ENCODE data around the gene CCDC186. TPM values are rescaled to one million over a fixed set of nuclear protein-coding genes. Genes with fewer than 3 reads are reported as not detected.

CCDC186 gene
- total and polyA plus RNA-seq, 2 of the 8 experiments (the other 6 are each of a cell fraction or from before 2014, with no cell fraction given) = 3.0 to 30.3 TPM

DNA sequence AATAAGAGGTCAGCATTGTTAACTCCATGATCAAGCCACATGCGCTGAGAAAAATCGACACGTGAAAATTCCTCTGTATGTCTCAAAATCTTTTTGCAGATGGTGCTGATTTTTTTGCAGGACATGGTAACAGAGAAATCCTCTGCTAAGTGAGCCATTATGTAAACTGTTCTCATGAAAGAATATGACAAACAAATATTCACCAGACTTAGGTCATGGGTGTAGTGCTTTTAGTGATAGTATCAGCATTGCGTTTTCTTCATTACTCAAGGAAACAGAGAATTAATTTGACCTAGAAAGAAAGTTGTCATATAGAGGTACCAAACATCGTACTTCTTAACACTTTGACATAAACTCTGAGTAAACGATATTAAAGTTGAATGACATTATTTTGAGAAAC is 95.7 kb downstream of the CCDC186 start:
- Histone ChIP-seq H2AK5ac (ENCODE audit: low read depth, low read length) (no peak overlapping the region), H2BK12ac (ENCODE audit: low read depth, low read length) (no peak overlapping the region), H3K27me3 (replicated peaks in 1 of 4; ENCODE audit: control insufficient read depth in 3 of 4, extremely low read depth in 1 of 4, insufficient read depth in 3 of 4, low read length in 3 of 4) (no peaks in the 10 kb centered on the region), H3K36me3 (ENCODE audit: control insufficient read depth in 2 of 4, insufficient read depth in 4 of 4, low read length in 3 of 4) (no peaks in the 10 kb centered on the region), H2BK15ac (ENCODE audit: low read length) (no peak overlapping the region), H3K79me1 (ENCODE audit: low read depth, low read length) (no peaks in the 10 kb centered on the region), H3K23me2 (ENCODE audit: low read depth, low read length) (no peaks in the 10 kb centered on the region), H2BK120ac (replicated peaks; ENCODE audit: low read depth, low read length) (no peak overlapping the region), H2BK5ac (ENCODE audit: low read depth, low read length) (no peak overlapping the region), H2AFZ (ENCODE audit: low read length) (peak overlapping the region; percentile 52; the same call in 1 of the 2 replicates), H3K56ac (replicated peaks; ENCODE audit: insufficient read length, low read depth, low read length) (no peak overlapping the region), H3K9me3 (ENCODE audit: insufficient read depth in 2 of 2, low read depth in 1 of 2, low read length in 1 of 2) (no peaks in the 10 kb centered on the region), H4K91ac (replicated peaks; ENCODE audit: insufficient read length, low read length) (no peak overlapping the region), H3K9ac (replicated peaks in 1 of 4; ENCODE audit: extremely low read depth in 1 of 4, low read depth in 3 of 4, low read length in 3 of 4) (no peak overlapping the region), H2BK20ac (ENCODE audit: low read length) (no peak overlapping the region), H3K14ac (ENCODE audit: insufficient read length) (no peak overlapping the region), H3K4me3 (ENCODE audit: extremely low read depth in 1 of 4, insufficient read depth in 2 of 4, low read depth in 3 of 4, low read length in 4 of 4) (no peak overlapping the region), H3K79me2 (ENCODE audit: control insufficient read depth in 1 of 2, insufficient read depth in 2 of 2, low read length in 2 of 2) (no peaks in the 10 kb centered on the region), H3K18ac (ENCODE audit: extremely low read depth, low read length) (no peak overlapping the region), H3K4ac (replicated peaks; ENCODE audit: insufficient read length, low read depth, low read length) (no peak overlapping the region), H3K27ac (ENCODE audit: low read depth, low read length) (no peak overlapping the region), H3K4me2 (ENCODE audit: insufficient read depth in 1 of 2, low read depth in 2 of 2, low read length in 2 of 2) (no peak overlapping the region), H4K5ac (ENCODE audit: insufficient read length, low read depth, low read length) (no peak overlapping the region), H4K8ac (ENCODE audit: extremely low read depth, insufficient read depth, low read length) (no peak overlapping the region), H3K23ac (ENCODE audit: insufficient read length) (no peak overlapping the region), H4K20me1 (replicated peaks in 1 of 2; ENCODE audit: control insufficient read depth in 1 of 2, insufficient read depth in 2 of 2, low read length in 2 of 2) (no peaks in the 10 kb centered on the region), H3K4me1 (replicated peaks in 1 of 4; ENCODE audit: control insufficient read depth in 3 of 4, insufficient read depth in 4 of 4, low read length in 3 of 4) (no peaks in the 10 kb centered on the region)
- ChIA-PET POLR2A (ENCODE audit: partially characterized antibody) (no interaction called here), CTCF (ENCODE audit: partially characterized antibody) (interaction anchor here (0.6 to 2.5 kb wide), 13 partner anchors 8 to 149 kb away, joined by 3 to 11 read pairs (median 3); no protein-coding TSS in a partner anchor)
- TF ChIP-seq SIRT6 (IDR thresholded peaks at IDR 0.05; ENCODE audit: low read length) (no peak), POLR2AphosphoS5 (IDR thresholded peaks at IDR 0.05; ENCODE audit: low read depth, low read length) (no peak), HDAC2 (IDR thresholded peaks at IDR 0.05; ENCODE audit: borderline replicate concordance in 1 of 2, low read depth in 2 of 2, low read length in 2 of 2) (no peak)
- FAIRE-seq = no peak
- 85% methylated on average over 6 of the region's 6 CpGs; no CpG with 5 or more reads in 1 of the 2 experiments for WGBS, 2 experiments (ENCODE audit: extremely low coverage in 1 of 2, insufficient coverage in 1 of 2, insufficient read length in 1 of 2, insufficient replicate concordance in 2 of 2, low coverage in 1 of 2, low lambda C conversion rate in 2 of 2, missing lambda C conversion rate in 1 of 2)
- DNase-seq (ENCODE audit: low read depth in 1 of 2, low spot score in 2 of 2) = no peak
